Panc1 (cell line): ENCODE results near the gene MEIS1. TPM values are rescaled to one million over a fixed set of nuclear protein-coding genes. Genes with fewer than 3 reads are reported as not detected.

Source experiments
- ATAC-seq: fragments of 200-7000 bp; cut with Tn5 transposase; 2 replicates; pipeline ENCODE4 v1.9.1; 2020; ENCODE audit warnings: mild to moderate bottlenecking, moderate library complexity
- BruUV-seq: library from RNA; stranded (reverse); fragments of 400-500 nt; replicated peaks from 2 replicates; lab custom pipeline; 2021; lab: Mats Ljungman, UMichigan
- CTCF ChIA-PET: fragments of 300-600 bp; sonication (Branson Sonifier 250); formaldehyde crosslinking; loops from one replicate; lab custom pipeline; 2022; ENCODE audit warnings: antibody characterized with exemption; lab: Charles Lee
- POLR2A ChIA-PET: fragments of 300-600 bp; sonication (Branson Sonifier 250); formaldehyde crosslinking; loops from one replicate; lab custom pipeline; 2022; ENCODE audit warnings: antibody characterized with exemption; lab: Charles Lee
- DNase-seq: peaks from one replicate; pipeline ENCODE4 v3.0.0-alpha.2; 2010; ENCODE audit warnings: low read depth, low spot score
- H3K27ac ChIP-seq: 2 replicates; pipeline ENCODE4 v1.5.1; 2011; ENCODE audit warnings: mild to moderate bottlenecking, low read length, inconsistent platforms
- H3K27me3 ChIP-seq: fragments of 200-500 bp; sonication (Bioruptor generic); 2 replicates; pipeline ENCODE4 v1.6.0; 2014; ENCODE audit warnings: low read length, inconsistent platforms; ENCODE audit not compliant: control insufficient read depth, insufficient read depth
- H3K36me3 ChIP-seq: fragments of 200-500 bp; sonication (Bioruptor generic); 2 replicates; pipeline ENCODE4 v1.5.1; 2014; ENCODE audit warnings: inconsistent platforms, mild to moderate bottlenecking, low read length, moderate library complexity; ENCODE audit not compliant: control insufficient read depth, insufficient read depth
- H3K4me1 ChIP-seq: 2 replicates; pipeline ENCODE4 v1.5.1; 2011; ENCODE audit warnings: inconsistent platforms, mild to moderate bottlenecking, low read length, moderate library complexity; ENCODE audit not compliant: control insufficient read depth, insufficient read depth
- H3K4me3 ChIP-seq, 2 experiments: 2 replicates each; pipeline ENCODE4 v1.5.1; 2011 to 2012; ENCODE audit warnings: low read depth in 2 of 2, low read length in 2 of 2, mild to moderate bottlenecking in 2 of 2, inconsistent platforms in 1 of 2, moderate library complexity in 1 of 2
- H3K9me3 ChIP-seq: fragments of 200-500 bp; sonication (Bioruptor generic); 2 replicates; pipeline ENCODE4 v1.5.1; 2014; ENCODE audit warnings: low read depth, mild to moderate bottlenecking, inconsistent platforms, low read length, moderate library complexity; ENCODE audit not compliant: control insufficient read depth, insufficient read depth
- CTCF ChIP-seq: fragments of 450-650 bp; IDR thresholded peaks from 2 replicates; pipeline ENCODE4 v1.5.1; 2017; ENCODE audit warnings: mild to moderate bottlenecking
- POLR2AphosphoS5 ChIP-seq: IDR thresholded peaks from 2 replicates; pipeline ENCODE4 v1.6.1; 2012; ENCODE audit warnings: mild to moderate bottlenecking, low read depth, low read length, moderate library complexity
- REST ChIP-seq, 2 experiments: IDR thresholded peaks; 2 replicates each; pipeline ENCODE4 v1.6.1; 2011 to 2012; ENCODE audit warnings: low read depth in 2 of 2, control low read depth in 1 of 2, low read length in 1 of 2, mild to moderate bottlenecking in 1 of 2, moderate library complexity in 1 of 2; ENCODE audit not compliant: insufficient read depth in 1 of 2
- SIN3A ChIP-seq: IDR thresholded peaks from 2 replicates; pipeline ENCODE4 v1.6.1; 2012; ENCODE audit warnings: low read depth, mild to moderate bottlenecking, low read length, moderate library complexity, borderline replicate concordance; ENCODE audit not compliant: insufficient read depth
- TCF7L2 ChIP-seq: IDR thresholded peaks from 2 replicates; pipeline ENCODE4 v1.6.1; 2011; ENCODE audit warnings: mild to moderate bottlenecking, low read depth, low read length, inconsistent platforms
- in situ Hi-C: cut with HindIII; loops from 2 replicates; pipeline ENCODE4 v1.10.0; 2016; ENCODE audit warnings: low sequenced_read_pairs, low pct_unique_long_range_greater_than_20kb
- intact Hi-C: fragments of 100-400 bp; cut with micrococcal nuclease; formaldehyde crosslinking; loops from one replicate; pipeline ENCODE4 v1.10.0; 2022; ENCODE audit not compliant: unreplicated experiment
- total RNA-seq: library from RNA; stranded (reverse); gene quantifications from one replicate; pipeline ENCODE4 v1.2.1, GENCODE V29; 2021; ENCODE audit not compliant: unreplicated experiment

Gene MEIS1
- total RNA-seq, 1 experiment from 2014 or later: 2.0 TPM

GRCh38 chr2:66555501-66556324 lies 120.8 kb downstream of the MEIS1 start:
- no peak for DNase-seq
- Histone ChIP-seq H3K36me3 (no peaks in the 10 kb centered on the region), H3K4me1 (no peaks in the 10 kb centered on the region), H3K4me3 (no peak overlapping the region), H3K9me3 (no peaks in the 10 kb centered on the region), H3K27me3 (peaks cover 3% of the 10 kb centered on the region; the same call in 1 of the 2 replicates), H3K27ac (no peak overlapping the region)
- in situ Hi-C loops (no loop called here), intact Hi-C loops (no loop called here)
- no peak for ATAC-seq
- BruUV-seq: no TSS peak
- TF ChIP-seq REST (IDR thresholded peaks at IDR 0.05; ENCODE audit: insufficient read depth in 1 of 2, low read depth in 2 of 2, low read length in 1 of 2) (no peak), CTCF (no peak), POLR2AphosphoS5 (no peak), TCF7L2 (no peak), SIN3A (no peak)
- POLR2A ChIA-PET: no interaction called here
- CTCF ChIA-PET: no interaction called here

GRCh38 chr2:66559672-66560071 lies 124.7 kb downstream of the MEIS1 start:
- ChIA-PET CTCF (interaction anchor here (0.7 kb wide), 1 partner anchor 11 kb away, joined by 3 read pairs; no protein-coding TSS in a partner anchor), POLR2A (no interaction called here)

More at GRCh38 chr2:66559672-66560071, 124.7 kb downstream of the MEIS1 start:
- H3K9me3 ChIP-seq: no peaks in the 10 kb centered on the region
- DNase-seq (no peak), ATAC-seq (no peak)
- in situ Hi-C loops (no loop called here), intact Hi-C loops (no loop called here)
- peaks cover 5% of the 10 kb centered on the region; the same call in 1 of the 2 replicates for H3K27me3 ChIP-seq
- no peaks in the 10 kb centered on the region for H3K4me1 ChIP-seq
- H3K4me3 ChIP-seq: no peak overlapping the region
- no peaks in the 10 kb centered on the region for H3K36me3 ChIP-seq
- H3K27ac ChIP-seq: no peak overlapping the region
- TF ChIP-seq TCF7L2: no peak
- TF ChIP-seq CTCF: no peak
- TF ChIP-seq REST (IDR thresholded peaks at IDR 0.05; ENCODE audit: insufficient read depth in 1 of 2, low read depth in 2 of 2, low read length in 1 of 2): no peak
- no peak for TF ChIP-seq POLR2AphosphoS5
- TF ChIP-seq SIN3A: no peak
- BruUV-seq: no TSS peak
